Measurements from ENCODE around the gene ELOVL1. TPM values are rescaled to one million over a fixed set of nuclear protein-coding genes. Genes with fewer than 3 reads are reported as not detected.
"Not testable (repeated sequence)": the region's sequence is repeated elsewhere in the genome, so short reads cannot be mapped to it uniquely, and the experiment has no call there.

The ELOVL1 gene
- total RNA-seq (2021) = 47.4 and 53.7 TPM in 2 replicates
- percentile 55 among the genes with signal in this experiment for Bru-seq, nascent RNA
- BruChase-seq, experiment 1, labeled RNA remaining after a 2-hour chase = percentile 64 among the genes with signal in this experiment
- percentile 88 among the genes with signal in this experiment for BruChase-seq, experiment 2, labeled RNA remaining after a 6-hour chase
- long read RNA-seq, transcript ELOVL1-201 (8 exons, 1,477 nt) = major isoform, 23 of 27 reads
- long read RNA-seq, partial matches to known transcripts = 1 of 27 reads
- long read RNA-seq, other reads (novel, unspliced or antisense) = 3 of 27 reads

DNA sequence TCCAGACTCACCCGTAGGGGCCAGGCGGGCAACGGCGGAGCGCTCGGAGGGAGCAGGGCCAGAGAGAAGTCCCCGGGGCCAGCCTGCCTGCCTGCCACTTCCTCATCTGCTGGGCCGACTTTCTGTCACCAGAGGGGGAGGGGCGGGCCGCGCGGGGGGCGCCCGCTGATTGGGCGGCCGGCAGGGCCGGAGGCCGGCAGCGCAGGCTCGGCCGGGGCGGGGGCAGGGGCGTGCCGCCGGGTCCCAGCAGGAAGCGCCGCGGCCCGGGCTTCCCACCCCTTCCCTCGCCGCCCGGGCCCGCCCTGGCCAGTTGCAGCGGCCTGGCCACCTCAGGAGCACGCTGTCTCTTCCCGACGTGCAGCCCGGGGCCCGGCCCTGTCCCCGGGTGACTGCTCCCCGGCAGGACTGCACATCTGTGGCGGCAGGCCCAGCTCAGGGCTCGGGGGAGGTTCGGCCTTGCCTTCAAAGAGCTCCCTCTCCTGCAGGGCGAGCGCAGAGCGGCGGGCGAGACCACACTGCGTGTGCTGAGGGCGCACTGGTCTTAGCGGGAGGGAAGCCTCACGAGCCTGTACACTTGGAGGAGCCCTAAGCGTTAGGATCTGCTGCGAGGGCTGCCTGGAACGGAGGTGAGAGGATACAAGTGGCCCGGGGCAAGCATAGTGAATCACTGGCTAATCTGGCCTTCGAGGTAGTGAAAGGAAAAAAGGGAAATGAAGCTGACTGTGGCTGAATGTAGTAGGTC is at the start of gene ELOVL1:
ELOVL1 (minus strand) TSS at position 108 of the 742 bp plus-strand sequence. CDS start 2,402 bp downstream, outside the sequence.
- Histone ChIP-seq H3K27ac (ENCODE audit: low read depth, low read length, poor library complexity, severe bottlenecking) (peak within 1 kb of the TSS; percentile 89), H3K36me3 (ENCODE audit: insufficient read depth, low read length, poor library complexity, severe bottlenecking) (peaks cover 19% of the 10 kb centered on the region), H3K4me1 (ENCODE audit: insufficient read depth, low read length, poor library complexity, severe bottlenecking) (peaks cover 6% of the 10 kb centered on the region), H3K9me3 (ENCODE audit: low read depth, low read length, poor library complexity, severe bottlenecking) (no peaks in the 10 kb centered on the region), H3K4me3 (ENCODE audit: low read depth, low read length, poor library complexity, severe bottlenecking) (peak within 1 kb of the TSS; percentile 70), H3K27me3 (replicated peaks; ENCODE audit: insufficient read depth, low read depth, low read length, poor library complexity) (no peaks in the 10 kb centered on the region)
- peak; percentile 89 for DNase-seq (ENCODE audit: low spot score)
- CTCF ChIA-PET = interaction anchor here (0.5 to 1.0 kb wide), 3 partner anchors 10 to 141 kb away, joined by 3 to 13 read pairs (median 4); partner anchors contain the start of gene CDC20
- BruUV-seq (replicated peaks) = no TSS peak
- POLR2A ChIA-PET (ENCODE audit: low non-redundant PET) = no interaction called here
- TF ChIP-seq EZH2 (IDR thresholded peaks at IDR 0.05; ENCODE audit: borderline replicate concordance, low read depth, low read length, poor library complexity, severe bottlenecking) = no peak
- TF ChIP-seq, protein P1, sequence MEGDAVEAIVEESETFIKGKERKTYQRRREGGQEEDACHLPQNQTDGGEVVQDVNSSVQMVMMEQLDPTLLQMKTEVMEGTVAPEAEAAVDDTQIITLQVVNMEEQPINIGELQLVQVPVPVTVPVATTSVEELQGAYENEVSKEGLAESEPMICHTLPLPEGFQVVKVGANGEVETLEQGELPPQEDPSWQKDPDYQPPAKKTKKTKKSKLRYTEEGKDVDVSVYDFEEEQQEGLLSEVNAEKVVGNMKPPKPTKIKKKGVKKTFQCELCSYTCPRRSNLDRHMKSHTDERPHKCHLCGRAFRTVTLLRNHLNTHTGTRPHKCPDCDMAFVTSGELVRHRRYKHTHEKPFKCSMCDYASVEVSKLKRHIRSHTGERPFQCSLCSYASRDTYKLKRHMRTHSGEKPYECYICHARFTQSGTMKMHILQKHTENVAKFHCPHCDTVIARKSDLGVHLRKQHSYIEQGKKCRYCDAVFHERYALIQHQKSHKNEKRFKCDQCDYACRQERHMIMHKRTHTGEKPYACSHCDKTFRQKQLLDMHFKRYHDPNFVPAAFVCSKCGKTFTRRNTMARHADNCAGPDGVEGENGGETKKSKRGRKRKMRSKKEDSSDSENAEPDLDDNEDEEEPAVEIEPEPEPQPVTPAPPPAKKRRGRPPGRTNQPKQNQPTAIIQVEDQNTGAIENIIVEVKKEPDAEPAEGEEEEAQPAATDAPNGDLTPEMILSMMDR (conservative IDR thresholded peaks at IDR 0.05; ENCODE audit: low read depth, low read length) = peak; percentile 42
- intact Hi-C loops (cut with micrococcal nuclease; ENCODE audit: unreplicated experiment) = no loop called here

DNA sequence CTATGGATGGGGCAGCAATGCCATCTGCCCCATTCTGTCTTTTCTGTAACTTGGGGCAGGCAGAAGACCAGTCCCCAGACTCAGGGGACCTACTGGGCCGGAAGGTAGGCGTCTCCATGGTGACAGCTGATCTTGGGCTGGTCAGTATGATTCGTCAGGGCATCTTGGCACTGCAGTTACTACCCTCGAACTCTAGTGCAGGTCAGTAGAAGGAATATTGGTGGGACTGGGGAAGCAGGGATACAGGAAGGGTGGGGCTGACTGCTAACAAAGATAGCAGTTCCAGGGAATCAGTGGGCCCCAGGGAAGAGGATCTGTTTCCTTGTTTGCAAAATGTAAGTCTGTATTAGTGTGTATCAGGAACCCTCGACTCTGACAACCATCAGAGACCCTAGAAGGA is 48.1 kb upstream of the ELOVL1 start:
- no peak for TF ChIP-seq EZH2 (IDR thresholded peaks at IDR 0.05; ENCODE audit: borderline replicate concordance, low read depth, low read length, poor library complexity, severe bottlenecking)
- TF ChIP-seq, protein P1 (conservative IDR thresholded peaks at IDR 0.05; ENCODE audit: low read depth, low read length) = no peak
- BruUV-seq (replicated peaks) = no TSS peak
- Histone ChIP-seq H3K27me3 (replicated peaks; ENCODE audit: insufficient read depth, low read depth, low read length, poor library complexity) (no peaks in the 10 kb centered on the region), H3K4me1 (ENCODE audit: insufficient read depth, low read length, poor library complexity, severe bottlenecking) (no peaks in the 10 kb centered on the region), H3K27ac (ENCODE audit: low read depth, low read length, poor library complexity, severe bottlenecking) (no peak overlapping the region), H3K9me3 (ENCODE audit: low read depth, low read length, poor library complexity, severe bottlenecking) (no peaks in the 10 kb centered on the region), H3K36me3 (ENCODE audit: insufficient read depth, low read length, poor library complexity, severe bottlenecking) (peaks cover 11% of the 10 kb centered on the region), H3K4me3 (ENCODE audit: low read depth, low read length, poor library complexity, severe bottlenecking) (no peak overlapping the region)
- intact Hi-C loops (cut with micrococcal nuclease; ENCODE audit: unreplicated experiment) = loop anchor here (2.0 kb wide), 1 partner anchor 21 kb away; no protein-coding TSS in a partner anchor
- no peak for DNase-seq (ENCODE audit: low spot score)
- ChIA-PET POLR2A (ENCODE audit: low non-redundant PET) (no interaction called here), CTCF (no interaction called here)

DNA sequence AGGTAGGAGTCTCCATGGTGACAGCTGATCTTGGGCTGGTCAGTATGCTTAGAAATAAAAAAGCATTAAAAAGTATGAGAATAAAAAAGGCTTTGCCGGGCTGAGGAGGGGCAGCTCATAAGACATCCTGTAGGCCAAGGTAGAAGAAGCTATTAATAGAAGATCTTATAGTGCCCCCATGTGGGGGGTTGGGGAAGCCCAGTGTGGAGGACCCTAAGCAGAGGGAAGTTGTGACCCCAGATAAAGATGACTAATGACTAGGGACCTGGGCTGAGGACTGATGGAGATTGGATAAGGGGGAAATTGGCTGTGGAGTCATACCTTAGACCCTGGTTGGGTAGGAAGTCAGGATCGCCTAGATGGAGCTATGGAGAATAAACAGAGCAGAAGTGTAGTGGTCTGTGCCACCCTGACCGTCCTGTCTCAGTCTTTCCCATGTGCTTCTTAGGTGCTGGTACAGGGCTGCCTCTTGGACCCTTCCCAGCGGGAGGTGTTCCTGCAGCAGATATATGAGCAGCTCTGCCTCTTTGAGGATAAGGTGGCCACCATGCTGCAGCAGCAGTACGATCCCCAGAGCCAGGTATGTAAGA is 46.9 kb upstream of the ELOVL1 start:
- Histone ChIP-seq H3K27me3 (replicated peaks; ENCODE audit: insufficient read depth, low read depth, low read length, poor library complexity) (no peaks in the 10 kb centered on the region), H3K4me3 (ENCODE audit: low read depth, low read length, poor library complexity, severe bottlenecking) (no peak overlapping the region), H3K4me1 (ENCODE audit: insufficient read depth, low read length, poor library complexity, severe bottlenecking) (no peaks in the 10 kb centered on the region), H3K27ac (ENCODE audit: low read depth, low read length, poor library complexity, severe bottlenecking) (no peak overlapping the region), H3K36me3 (ENCODE audit: insufficient read depth, low read length, poor library complexity, severe bottlenecking) (peaks cover 2% of the 10 kb centered on the region), H3K9me3 (ENCODE audit: low read depth, low read length, poor library complexity, severe bottlenecking) (no peaks in the 10 kb centered on the region)
- intact Hi-C loops (cut with micrococcal nuclease; ENCODE audit: unreplicated experiment) = loop anchor here (1.0 to 2.0 kb wide), 2 partner anchors 20 to 187 kb away; no protein-coding TSS in a partner anchor
- BruUV-seq (replicated peaks) = no TSS peak
- POLR2A ChIA-PET (ENCODE audit: low non-redundant PET) = no interaction called here
- CTCF ChIA-PET = interaction anchor here (0.5 to 1.6 kb wide), 9 partner anchors 21 to 502 kb away, joined by 3 to 23 read pairs (median 5); no protein-coding TSS in a partner anchor
- no peak for TF ChIP-seq EZH2 (IDR thresholded peaks at IDR 0.05; ENCODE audit: borderline replicate concordance, low read depth, low read length, poor library complexity, severe bottlenecking)
- TF ChIP-seq, protein P1 (conservative IDR thresholded peaks at IDR 0.05; ENCODE audit: low read depth, low read length) = peak; percentile 70
- peak; percentile 77 for DNase-seq (ENCODE audit: low spot score)

DNA sequence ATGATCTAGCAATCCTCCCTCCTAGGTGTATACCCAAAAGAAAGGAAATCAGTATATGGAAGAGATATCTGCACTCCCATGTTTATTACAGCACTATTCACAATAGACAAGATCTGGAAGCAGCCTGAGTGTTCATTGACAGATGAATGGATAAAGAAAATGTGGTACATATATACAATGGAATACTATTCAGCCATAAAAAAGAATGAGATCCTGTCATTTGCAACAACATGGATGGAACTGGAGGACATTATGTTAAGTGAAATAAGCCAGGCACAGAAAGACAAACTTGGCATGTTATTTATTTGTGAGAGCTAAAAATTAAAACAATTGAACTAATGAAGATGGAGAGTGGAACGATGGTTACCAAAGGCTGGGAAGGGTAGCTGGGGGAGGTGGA is 45.6 kb upstream of the ELOVL1 start:
- H3K27me3 ChIP-seq (replicated peaks; ENCODE audit: insufficient read depth, low read depth, low read length, poor library complexity); CTCF ChIA-PET; intact Hi-C loops (cut with micrococcal nuclease; ENCODE audit: unreplicated experiment); H3K36me3 ChIP-seq (ENCODE audit: insufficient read depth, low read length, poor library complexity, severe bottlenecking); H3K27ac ChIP-seq (ENCODE audit: low read depth, low read length, poor library complexity, severe bottlenecking); H3K4me3 ChIP-seq (ENCODE audit: low read depth, low read length, poor library complexity, severe bottlenecking); DNase-seq (ENCODE audit: low spot score); POLR2A ChIA-PET (ENCODE audit: low non-redundant PET); BruUV-seq (replicated peaks); H3K9me3 ChIP-seq (ENCODE audit: low read depth, low read length, poor library complexity, severe bottlenecking); H3K4me1 ChIP-seq (ENCODE audit: insufficient read depth, low read length, poor library complexity, severe bottlenecking): not testable (repeated sequence)

Data from A673 (cell line).